ENCODE data around the gene ATP1A2. TPM values are rescaled to one million over a fixed set of nuclear protein-coding genes. Genes with fewer than 3 reads are reported as not detected.

The ATP1A2 gene
- total RNA-seq, 1 donor from 2014 or later, result 0.76 TPM

DNA sequence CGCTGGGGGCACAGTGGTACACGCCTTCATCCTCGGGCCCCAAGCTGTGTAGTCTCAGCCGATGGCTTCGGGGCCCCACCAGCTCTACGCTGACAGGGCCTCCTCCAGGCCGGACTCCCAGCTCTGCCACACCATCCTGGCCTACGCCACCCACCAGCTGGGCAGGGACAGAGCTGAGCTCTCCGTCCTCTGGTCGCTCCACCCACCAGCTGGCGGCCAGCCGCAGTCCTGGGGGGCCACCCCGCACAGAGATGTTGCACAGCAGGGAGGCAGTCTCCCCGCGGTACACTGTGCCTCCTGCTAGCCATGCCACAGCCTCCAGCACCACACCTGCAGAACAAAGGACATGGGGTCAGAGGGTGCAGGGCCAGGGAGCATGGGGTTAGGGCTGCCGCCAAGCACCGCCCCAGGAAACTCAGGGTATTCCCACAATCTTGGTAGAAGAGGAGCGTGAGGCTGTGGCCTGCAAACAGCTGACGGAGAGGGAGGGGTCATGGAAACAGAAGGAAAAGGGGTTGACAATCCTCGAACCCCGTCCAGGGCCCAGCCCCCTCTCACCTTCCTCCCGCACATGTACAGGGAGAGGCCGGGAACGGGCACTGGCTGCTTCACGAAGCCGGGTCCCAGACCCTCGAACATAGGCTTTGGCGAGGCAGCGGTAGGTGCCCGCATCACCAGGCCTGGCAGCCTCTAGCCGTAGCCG, 23.0 kb upstream of the ATP1A2 start:
- TF ChIP-seq, protein P1, sequence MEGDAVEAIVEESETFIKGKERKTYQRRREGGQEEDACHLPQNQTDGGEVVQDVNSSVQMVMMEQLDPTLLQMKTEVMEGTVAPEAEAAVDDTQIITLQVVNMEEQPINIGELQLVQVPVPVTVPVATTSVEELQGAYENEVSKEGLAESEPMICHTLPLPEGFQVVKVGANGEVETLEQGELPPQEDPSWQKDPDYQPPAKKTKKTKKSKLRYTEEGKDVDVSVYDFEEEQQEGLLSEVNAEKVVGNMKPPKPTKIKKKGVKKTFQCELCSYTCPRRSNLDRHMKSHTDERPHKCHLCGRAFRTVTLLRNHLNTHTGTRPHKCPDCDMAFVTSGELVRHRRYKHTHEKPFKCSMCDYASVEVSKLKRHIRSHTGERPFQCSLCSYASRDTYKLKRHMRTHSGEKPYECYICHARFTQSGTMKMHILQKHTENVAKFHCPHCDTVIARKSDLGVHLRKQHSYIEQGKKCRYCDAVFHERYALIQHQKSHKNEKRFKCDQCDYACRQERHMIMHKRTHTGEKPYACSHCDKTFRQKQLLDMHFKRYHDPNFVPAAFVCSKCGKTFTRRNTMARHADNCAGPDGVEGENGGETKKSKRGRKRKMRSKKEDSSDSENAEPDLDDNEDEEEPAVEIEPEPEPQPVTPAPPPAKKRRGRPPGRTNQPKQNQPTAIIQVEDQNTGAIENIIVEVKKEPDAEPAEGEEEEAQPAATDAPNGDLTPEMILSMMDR (IDR thresholded peaks at IDR 0.05; ENCODE audit: unreplicated experiment), result no peak
- Mint-ChIP-seq H3K9me3 (no peaks in the 10 kb centered on the region), H3K36me3 (no peaks in the 10 kb centered on the region), H3K27me3 (ENCODE audit: low read depth) (no peaks in the 10 kb centered on the region), H3K27ac (no peak overlapping the region), H3K4me1 (peaks cover 8% of the 10 kb centered on the region), H3K4me3 (no peak overlapping the region)
- DNase-seq (ENCODE audit: low spot score in 2 of 2, unreplicated experiment in 2 of 2), result no peak

DNA sequence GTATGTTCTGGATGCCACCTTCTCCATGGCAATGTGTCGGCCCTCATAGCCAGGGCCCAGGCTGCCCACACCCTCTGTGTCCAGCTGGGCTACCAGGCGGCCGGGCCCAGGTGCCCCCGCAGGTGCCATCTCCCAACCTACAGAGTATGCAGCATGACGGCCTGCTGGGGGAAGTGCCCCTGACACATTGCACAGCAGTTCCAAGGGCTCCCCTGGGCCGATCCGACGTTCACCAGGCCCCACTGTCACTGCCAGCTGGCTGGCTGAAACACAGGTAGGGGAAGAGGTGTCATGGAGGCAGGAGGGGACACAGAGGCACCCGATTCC, 22.5 kb upstream of the ATP1A2 start:
- no peak overlapping the region for H3K4me3 Mint-ChIP-seq
- H3K27me3 Mint-ChIP-seq (ENCODE audit: low read depth), result no peaks in the 10 kb centered on the region
- H3K9me3 Mint-ChIP-seq, result no peaks in the 10 kb centered on the region
- no peak overlapping the region for H3K27ac Mint-ChIP-seq
- no peak for DNase-seq (ENCODE audit: low spot score in 2 of 2, unreplicated experiment in 2 of 2)
- peaks cover 12% of the 10 kb centered on the region for H3K4me1 Mint-ChIP-seq
- TF ChIP-seq, protein P1 (IDR thresholded peaks at IDR 0.05; ENCODE audit: unreplicated experiment), result no peak
- no peaks in the 10 kb centered on the region for H3K36me3 Mint-ChIP-seq

DNA sequence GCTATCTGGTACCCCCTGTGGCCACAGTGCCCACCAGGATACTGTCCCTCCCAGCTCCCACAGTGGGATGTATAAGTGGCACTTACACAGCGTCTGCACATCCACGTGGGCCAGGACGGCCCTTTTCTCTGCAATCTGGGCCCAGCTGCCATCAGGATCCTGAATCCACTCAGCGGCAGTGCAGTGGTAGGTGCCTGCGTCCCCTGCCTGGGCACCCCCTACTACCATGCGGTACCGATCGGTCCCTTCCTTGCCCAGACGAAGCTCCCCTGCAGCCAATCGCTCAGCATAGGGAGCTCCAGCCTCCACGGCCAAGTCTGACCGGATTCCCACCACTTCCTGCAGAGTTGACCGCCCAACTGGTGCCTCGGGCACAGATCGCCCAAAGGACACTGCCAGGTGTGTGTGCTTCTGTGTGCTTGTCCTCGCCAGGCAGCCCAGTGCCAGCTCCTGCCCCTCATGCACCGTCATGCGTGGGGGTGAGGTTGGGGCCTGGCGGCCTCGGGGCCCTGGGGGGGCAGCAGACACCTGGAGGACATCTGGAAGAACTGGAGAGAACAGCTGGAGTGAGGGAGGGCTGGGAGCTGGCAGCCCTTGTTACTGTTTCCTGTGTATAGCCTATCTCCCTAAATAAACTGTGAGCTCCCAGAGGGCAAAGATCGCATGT, 21.8 kb upstream of the ATP1A2 start:
- Mint-ChIP-seq H3K9me3 (no peaks in the 10 kb centered on the region), H3K27me3 (ENCODE audit: low read depth) (no peaks in the 10 kb centered on the region), H3K4me3 (no peak overlapping the region), H3K36me3 (no peaks in the 10 kb centered on the region), H3K4me1 (peaks cover 12% of the 10 kb centered on the region), H3K27ac (no peak overlapping the region)
- no peak for DNase-seq (ENCODE audit: low spot score in 2 of 2, unreplicated experiment in 2 of 2)
- TF ChIP-seq, protein P1 (IDR thresholded peaks at IDR 0.05; ENCODE audit: unreplicated experiment), result no peak

DNA sequence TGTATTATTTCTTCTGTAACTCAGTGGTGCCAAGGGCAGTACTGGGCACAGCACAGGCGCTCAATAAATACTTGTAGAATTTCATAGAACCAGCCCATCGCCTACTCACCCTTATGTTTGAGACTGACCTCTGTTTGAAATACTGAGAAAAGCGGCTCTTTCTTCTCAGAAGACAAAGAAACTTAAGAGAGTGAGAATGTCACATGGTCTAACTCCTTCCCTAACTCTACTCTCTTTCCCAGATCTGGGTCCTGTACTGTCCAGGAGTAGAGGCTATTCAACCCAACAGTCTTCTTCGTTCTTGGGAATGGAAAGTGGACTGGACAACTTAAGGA, 21.3 kb upstream of the ATP1A2 start:
- H3K27ac Mint-ChIP-seq, result no peak overlapping the region
- no peaks in the 10 kb centered on the region for H3K9me3 Mint-ChIP-seq
- H3K36me3 Mint-ChIP-seq, result no peaks in the 10 kb centered on the region
- TF ChIP-seq, protein P1 (IDR thresholded peaks at IDR 0.05; ENCODE audit: unreplicated experiment), result no peak
- DNase-seq (ENCODE audit: low spot score in 2 of 2, unreplicated experiment in 2 of 2), result no peak
- H3K4me3 Mint-ChIP-seq, result no peak overlapping the region
- H3K4me1 Mint-ChIP-seq, result peaks cover 12% of the 10 kb centered on the region
- H3K27me3 Mint-ChIP-seq (ENCODE audit: low read depth), result no peaks in the 10 kb centered on the region

DNA sequence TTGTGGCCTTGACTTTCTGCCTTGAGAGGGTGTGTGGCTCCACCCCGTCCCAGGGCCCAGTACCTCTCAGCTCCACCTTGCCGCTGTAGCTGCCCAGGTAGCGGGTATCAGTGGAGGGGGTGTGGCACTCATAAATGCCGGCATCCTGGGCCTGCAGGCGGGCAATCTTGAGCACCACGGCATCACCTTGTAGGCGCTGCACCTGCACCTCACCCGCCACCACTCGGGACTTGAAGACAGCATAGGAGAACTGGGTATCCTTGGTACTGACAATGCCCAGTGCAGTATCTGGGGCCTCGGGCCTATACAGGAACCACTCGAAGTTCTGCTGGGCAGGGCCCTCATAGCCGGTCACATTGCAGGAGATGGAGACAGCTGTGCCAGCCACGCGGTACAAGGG, 20.8 kb upstream of the ATP1A2 start:
- H3K9me3 Mint-ChIP-seq, result no peaks in the 10 kb centered on the region
- no peak for DNase-seq (ENCODE audit: low spot score in 2 of 2, unreplicated experiment in 2 of 2)
- H3K4me1 Mint-ChIP-seq, result peaks cover 16% of the 10 kb centered on the region
- H3K27me3 Mint-ChIP-seq (ENCODE audit: low read depth), result no peaks in the 10 kb centered on the region
- TF ChIP-seq, protein P1 (IDR thresholded peaks at IDR 0.05; ENCODE audit: unreplicated experiment), result no peak
- no peak overlapping the region for H3K4me3 Mint-ChIP-seq
- no peak overlapping the region for H3K27ac Mint-ChIP-seq
- no peaks in the 10 kb centered on the region for H3K36me3 Mint-ChIP-seq

All from mesothelial cell of epicardium (in vitro differentiated cells).